ENCODE results near the gene IFRD1.

The IFRD1 gene

DNA sequence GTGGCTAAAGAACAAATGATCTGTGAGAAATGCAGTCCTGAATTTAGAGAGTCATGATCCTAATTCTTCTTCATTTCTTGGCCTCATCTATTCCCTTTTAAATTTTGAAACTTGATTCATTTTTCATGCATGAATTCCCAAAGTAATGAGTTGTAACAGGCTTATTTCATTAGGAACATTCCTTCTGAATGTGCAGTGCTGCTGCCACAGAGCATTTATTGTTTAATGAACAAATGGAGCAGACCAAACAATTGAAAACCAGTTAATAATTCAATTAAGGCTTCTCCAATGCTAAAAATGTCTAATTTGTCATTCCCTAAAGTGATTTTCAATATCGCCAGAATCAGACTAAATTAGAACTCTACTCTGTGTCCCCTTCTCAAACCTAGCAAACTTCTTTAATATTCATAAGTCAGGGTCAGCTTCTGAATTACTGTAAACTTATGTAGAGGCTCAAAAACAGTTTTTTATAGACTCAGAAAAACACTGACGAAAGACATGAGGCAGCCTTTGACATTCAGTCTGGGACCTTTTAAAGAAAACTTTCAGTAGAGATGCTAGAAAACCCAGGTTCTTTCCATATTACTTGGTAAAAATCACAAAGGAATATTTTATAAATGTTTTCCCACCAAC, 45.0 kb downstream of the IFRD1 start:
- TF ChIP-seq, protein P1, sequence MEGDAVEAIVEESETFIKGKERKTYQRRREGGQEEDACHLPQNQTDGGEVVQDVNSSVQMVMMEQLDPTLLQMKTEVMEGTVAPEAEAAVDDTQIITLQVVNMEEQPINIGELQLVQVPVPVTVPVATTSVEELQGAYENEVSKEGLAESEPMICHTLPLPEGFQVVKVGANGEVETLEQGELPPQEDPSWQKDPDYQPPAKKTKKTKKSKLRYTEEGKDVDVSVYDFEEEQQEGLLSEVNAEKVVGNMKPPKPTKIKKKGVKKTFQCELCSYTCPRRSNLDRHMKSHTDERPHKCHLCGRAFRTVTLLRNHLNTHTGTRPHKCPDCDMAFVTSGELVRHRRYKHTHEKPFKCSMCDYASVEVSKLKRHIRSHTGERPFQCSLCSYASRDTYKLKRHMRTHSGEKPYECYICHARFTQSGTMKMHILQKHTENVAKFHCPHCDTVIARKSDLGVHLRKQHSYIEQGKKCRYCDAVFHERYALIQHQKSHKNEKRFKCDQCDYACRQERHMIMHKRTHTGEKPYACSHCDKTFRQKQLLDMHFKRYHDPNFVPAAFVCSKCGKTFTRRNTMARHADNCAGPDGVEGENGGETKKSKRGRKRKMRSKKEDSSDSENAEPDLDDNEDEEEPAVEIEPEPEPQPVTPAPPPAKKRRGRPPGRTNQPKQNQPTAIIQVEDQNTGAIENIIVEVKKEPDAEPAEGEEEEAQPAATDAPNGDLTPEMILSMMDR (IDR thresholded peaks at IDR 0.05; ENCODE audit: borderline replicate concordance, control extremely low read depth, extremely low read depth, insufficient read depth, missing control alignments): no peak
- in situ Hi-C loops (cut with MboI; ENCODE audit: low sequenced_read_pairs, unreplicated experiment): loop anchor here (25.0 kb wide), 1 partner anchor 733 kb away; no protein-coding TSS in a partner anchor
- DNase-seq (ENCODE audit: low spot score): no peak

DNA sequence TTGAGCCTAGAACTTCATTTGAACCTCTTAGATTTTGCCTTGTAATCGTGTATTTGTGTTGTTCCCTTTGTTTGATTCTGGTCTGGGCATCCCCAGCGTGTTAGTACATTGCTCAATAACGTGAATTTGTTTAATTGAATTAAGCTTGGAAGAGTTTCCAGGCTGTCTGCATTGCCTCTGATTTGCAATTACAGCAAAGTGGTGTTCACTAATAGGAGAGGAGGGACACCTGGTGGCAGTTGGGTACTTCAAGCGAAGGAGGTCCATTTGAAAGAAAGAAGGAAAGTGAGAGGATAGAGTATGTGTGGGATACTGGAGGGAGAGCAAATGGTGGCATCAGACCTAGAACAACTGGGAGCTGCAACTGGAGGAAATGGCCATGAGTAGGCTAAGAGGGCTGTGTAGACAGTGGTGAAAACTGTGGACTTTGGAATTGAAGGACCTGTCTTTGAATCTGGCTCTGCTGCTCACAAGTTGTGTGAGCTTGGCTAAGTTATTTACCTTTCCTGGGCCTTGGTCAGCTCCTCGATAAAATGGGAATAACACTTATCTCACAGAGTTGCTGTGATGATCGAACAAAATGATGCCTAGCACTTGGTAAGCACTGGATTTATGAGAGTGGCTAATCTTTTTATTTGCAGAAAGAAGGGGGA, 45.7 kb downstream of the IFRD1 start:
- in situ Hi-C loops (cut with MboI; ENCODE audit: low sequenced_read_pairs, unreplicated experiment): loop anchor here (25.0 kb wide), 1 partner anchor 734 kb away; no protein-coding TSS in a partner anchor
- DNase-seq (ENCODE audit: low spot score): no peak
- TF ChIP-seq, protein P1 (IDR thresholded peaks at IDR 0.05; ENCODE audit: borderline replicate concordance, control extremely low read depth, extremely low read depth, insufficient read depth, missing control alignments): peak; percentile 58

DNA sequence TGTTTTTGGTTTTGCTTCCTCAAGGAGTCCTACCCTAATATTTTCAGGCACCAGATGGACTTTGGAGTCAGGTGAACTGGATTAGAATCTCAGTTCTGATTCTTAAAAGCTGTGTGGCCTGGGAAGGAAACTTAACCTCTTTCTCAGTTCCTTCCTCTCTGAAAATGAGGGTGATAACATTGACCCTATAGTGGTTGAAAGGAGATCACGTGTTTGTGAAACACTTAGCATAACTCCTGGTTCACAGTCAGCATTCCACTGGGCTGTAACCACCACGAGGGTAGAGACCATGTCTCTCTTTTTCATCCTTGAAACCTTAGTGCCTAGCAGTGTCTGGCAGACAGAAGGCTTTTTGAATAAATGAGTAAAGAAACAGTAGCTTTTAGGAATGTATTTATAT, 47.2 kb downstream of the IFRD1 start:
- in situ Hi-C loops (cut with MboI; ENCODE audit: low sequenced_read_pairs, unreplicated experiment): loop anchor here (25.0 kb wide), 1 partner anchor 735 kb away; no protein-coding TSS in a partner anchor
- DNase-seq (ENCODE audit: low spot score): no peak
- TF ChIP-seq, protein P1 (IDR thresholded peaks at IDR 0.05; ENCODE audit: borderline replicate concordance, control extremely low read depth, extremely low read depth, insufficient read depth, missing control alignments): no peak

DNA sequence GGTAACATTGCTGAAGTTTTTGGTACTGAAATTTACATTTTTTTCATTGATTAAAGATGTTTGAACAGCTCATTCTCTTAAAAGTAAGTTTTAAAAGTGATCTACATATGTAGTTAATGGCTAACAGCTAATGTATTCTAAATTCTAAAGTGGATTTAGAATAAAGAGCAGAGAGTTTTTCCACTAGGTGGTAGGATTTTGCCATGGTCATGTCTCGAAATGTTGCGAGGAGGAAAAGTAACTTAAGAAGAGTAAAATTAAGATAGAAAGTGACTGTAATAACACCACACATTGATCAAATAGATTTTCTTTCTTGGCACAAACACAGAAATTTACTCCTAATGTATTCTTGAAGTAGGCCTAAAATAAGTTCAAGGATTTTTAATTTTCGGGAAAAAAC, 50.4 kb downstream of the IFRD1 start:
- TF ChIP-seq, protein P1 (IDR thresholded peaks at IDR 0.05; ENCODE audit: borderline replicate concordance, control extremely low read depth, extremely low read depth, insufficient read depth, missing control alignments): no peak
- DNase-seq (ENCODE audit: low spot score): no peak

DNA sequence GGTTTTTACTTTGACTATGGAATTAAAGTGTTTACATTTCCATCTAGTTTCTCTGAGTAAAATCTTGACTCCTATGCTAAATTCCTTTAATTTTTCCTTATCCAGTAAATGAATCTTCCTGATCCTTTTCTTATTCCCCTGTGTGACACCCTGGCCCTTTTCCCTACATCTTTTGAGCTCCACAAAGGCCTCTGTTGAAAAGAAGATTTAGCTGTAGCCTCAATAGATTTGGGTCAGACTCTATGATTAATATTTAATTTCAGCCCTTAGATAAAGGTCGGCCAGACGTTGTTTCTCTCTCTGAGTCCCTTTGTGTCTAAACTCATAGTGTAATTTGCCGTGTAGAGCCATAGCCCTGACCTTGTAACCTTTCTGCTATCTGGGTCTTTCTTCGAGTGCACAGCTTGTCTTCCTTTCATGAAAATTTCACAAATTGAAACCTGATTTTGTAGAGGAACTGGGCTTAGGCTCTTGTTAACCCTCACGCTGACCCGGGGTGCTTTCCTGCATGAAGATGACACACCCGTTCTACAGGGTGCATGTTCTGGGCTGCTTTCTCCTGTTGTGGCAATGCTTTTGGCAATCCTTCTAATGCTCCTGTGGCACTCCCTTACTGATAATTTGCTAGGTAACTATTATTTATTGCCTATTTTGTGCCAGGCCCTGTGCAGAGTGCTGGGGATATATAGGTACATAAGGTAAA, 51.7 kb downstream of the IFRD1 start:
- TF ChIP-seq, protein P1 (IDR thresholded peaks at IDR 0.05; ENCODE audit: borderline replicate concordance, control extremely low read depth, extremely low read depth, insufficient read depth, missing control alignments): no peak
- no peak for DNase-seq (ENCODE audit: low spot score)
- in situ Hi-C loops (cut with MboI; ENCODE audit: low sequenced_read_pairs, unreplicated experiment): no loop called here

More for the DNA sequence above, 50.4 kb downstream of the IFRD1 start:
- in situ Hi-C loops (cut with MboI; ENCODE audit: low sequenced_read_pairs, unreplicated experiment): no loop called here

DNA sequence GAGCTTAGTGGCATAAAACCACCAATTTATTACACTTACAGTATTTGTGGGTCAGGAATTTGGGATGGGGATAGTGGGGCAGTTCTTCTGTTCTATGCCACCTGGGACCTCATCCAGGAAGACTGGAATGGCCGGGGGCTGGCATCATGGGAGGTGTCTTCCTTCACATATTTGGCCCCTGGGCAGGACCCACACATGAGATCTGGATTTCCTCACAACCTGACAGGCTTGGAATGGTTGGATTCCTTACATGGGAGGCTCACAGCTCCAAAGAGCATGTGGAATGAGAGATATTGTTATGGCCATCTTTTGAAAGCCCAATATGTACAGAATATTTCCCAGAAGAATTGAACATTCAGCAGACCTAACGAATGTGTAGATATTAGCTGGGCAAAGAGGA, 52.4 kb downstream of the IFRD1 start:
- TF ChIP-seq, protein P1 (IDR thresholded peaks at IDR 0.05; ENCODE audit: borderline replicate concordance, control extremely low read depth, extremely low read depth, insufficient read depth, missing control alignments): no peak
- in situ Hi-C loops (cut with MboI; ENCODE audit: low sequenced_read_pairs, unreplicated experiment): no loop called here
- no peak for DNase-seq (ENCODE audit: low spot score)

Data from GM13976 (cell line).